RWPE2 (cell line): ENCODE data around the gene LRMDA.

ENCODE experiments used
- ATAC-seq: fragments of 200-7000 bp; cut with Tn5 transposase; 3 replicates; pipeline ENCODE4 v1.9.1; 2021; ENCODE audit warnings: low read depth
- DNase-seq: peaks from one replicate; pipeline ENCODE4 v3.0.0-alpha.2; 2020; ENCODE audit warnings: low spot score
- H3K27ac ChIP-seq: fragments of 450-650 bp; 2 replicates; pipeline ENCODE4 v1.5.1; 2017; ENCODE audit warnings: mild to moderate bottlenecking; ENCODE audit not compliant: poor library complexity, severe bottlenecking
- H3K27me3 ChIP-seq: fragments of 250-450 bp; sonication (Bioruptor Pico); 2 replicates; pipeline ENCODE4 v1.5.1; 2021; ENCODE audit warnings: mild to moderate bottlenecking, moderate library complexity; ENCODE audit not compliant: insufficient read depth, poor library complexity, severe bottlenecking
- H3K36me3 ChIP-seq: fragments of 250-450 bp; sonication (Bioruptor Pico); 2 replicates; pipeline ENCODE4 v1.5.1; 2020; ENCODE audit warnings: low read depth, mild to moderate bottlenecking, moderate library complexity
- H3K4me1 ChIP-seq: fragments of 250-450 bp; sonication (Bioruptor Pico); 2 replicates; pipeline ENCODE4 v1.5.1; 2021; ENCODE audit warnings: mild to moderate bottlenecking, moderate library complexity; ENCODE audit not compliant: insufficient read depth, poor library complexity, severe bottlenecking
- H3K4me3 ChIP-seq: fragments of 250-450 bp; sonication (Bioruptor Pico); 2 replicates; pipeline ENCODE4 v1.5.1; 2021; ENCODE audit warnings: mild to moderate bottlenecking, moderate library complexity; ENCODE audit not compliant: severe bottlenecking
- H3K9me3 ChIP-seq: fragments of 250-450 bp; sonication (Bioruptor Pico); 2 replicates; pipeline ENCODE4 v1.5.1; 2021; ENCODE audit warnings: mild to moderate bottlenecking, moderate library complexity; ENCODE audit not compliant: severe bottlenecking
- CTCF ChIP-seq: fragments of 450-650 bp; IDR thresholded peaks from one replicate; pipeline ENCODE4 v1.5.1; 2017; ENCODE audit warnings: mild to moderate bottlenecking, moderate library complexity; ENCODE audit not compliant: poor library complexity, severe bottlenecking

The LRMDA gene

DNA sequence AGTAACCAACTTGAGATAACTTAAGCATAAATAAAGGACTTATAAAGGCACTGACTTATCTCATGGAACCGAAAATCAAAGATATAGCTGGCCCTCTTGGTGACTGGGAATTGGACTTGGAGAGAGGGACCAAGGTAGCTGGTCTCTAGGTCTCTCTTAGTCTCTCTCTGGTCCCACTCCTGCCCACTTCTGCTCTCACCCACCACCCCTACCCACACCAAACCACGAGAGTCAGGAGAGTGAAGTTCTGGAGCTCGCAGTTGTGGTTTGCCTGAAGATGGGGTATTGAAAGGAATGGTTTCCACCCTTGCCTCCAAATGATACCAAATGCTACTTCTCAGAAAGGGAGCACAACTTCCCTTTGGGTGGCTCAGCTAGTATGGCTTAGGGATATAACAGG is 216.3 kb downstream of the LRMDA start:
- ATAC-seq (no peak), DNase-seq (no peak)
- H3K9me3 ChIP-seq, result no peaks in the 10 kb centered on the region
- H3K4me3 ChIP-seq, result no peak overlapping the region
- H3K36me3 ChIP-seq, result no peaks in the 10 kb centered on the region
- no peak overlapping the region for H3K27ac ChIP-seq
- H3K27me3 ChIP-seq, result peaks cover 2% of the 10 kb centered on the region
- TF ChIP-seq CTCF, result no peak
- no peaks in the 10 kb centered on the region for H3K4me1 ChIP-seq

- no peaks in the 10 kb centered on the region for H3K4me1 ChIP-seq
- DNase-seq (no peak), ATAC-seq (no peak)
- H3K9me3 ChIP-seq, result no peaks in the 10 kb centered on the region
- H3K4me3 ChIP-seq, result no peak overlapping the region
- no peak overlapping the region for H3K27ac ChIP-seq
- no peaks in the 10 kb centered on the region for H3K27me3 ChIP-seq
- H3K36me3 ChIP-seq, result no peaks in the 10 kb centered on the region
- no peak for TF ChIP-seq CTCF
Measured at GRCh38 chr10:75648351-75648750, 216.9 kb downstream of the LRMDA start.

- H3K4me3 ChIP-seq, result no peak overlapping the region
- TF ChIP-seq CTCF, result no peak
- no peak overlapping the region for H3K27ac ChIP-seq
- no peaks in the 10 kb centered on the region for H3K27me3 ChIP-seq
- no peaks in the 10 kb centered on the region for H3K36me3 ChIP-seq
- H3K4me1 ChIP-seq, result no peaks in the 10 kb centered on the region
- no peaks in the 10 kb centered on the region for H3K9me3 ChIP-seq
- DNase-seq (no peak), ATAC-seq (no peak)
Measured at GRCh38 chr10:75648854-75649253, 217.4 kb downstream of the LRMDA start.

DNA sequence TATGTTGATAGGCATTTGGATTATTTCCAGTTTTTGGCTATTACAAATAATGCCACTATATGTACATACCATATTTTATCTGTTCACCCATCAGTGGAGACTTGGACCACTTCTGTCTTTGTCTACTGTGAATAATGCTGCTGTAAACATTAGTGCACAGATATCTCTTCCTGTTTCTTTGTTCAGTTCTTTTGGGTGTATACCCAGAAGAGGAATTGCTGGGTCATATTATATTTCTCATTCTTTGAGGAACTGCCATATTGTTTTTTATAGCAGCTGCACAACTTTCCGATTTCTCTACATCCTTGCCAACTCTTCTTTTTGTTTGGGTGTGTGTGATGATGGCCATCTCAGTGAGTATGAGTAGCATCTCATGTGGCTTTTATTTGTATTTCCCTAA is 218.0 kb downstream of the LRMDA start:
- no peaks in the 10 kb centered on the region for H3K27me3 ChIP-seq
- no peak overlapping the region for H3K4me3 ChIP-seq
- H3K4me1 ChIP-seq, result peaks cover 1% of the 10 kb centered on the region
- H3K9me3 ChIP-seq, result no peaks in the 10 kb centered on the region
- H3K36me3 ChIP-seq, result no peaks in the 10 kb centered on the region
- DNase-seq, result no peak
- no peak for ATAC-seq
- no peak overlapping the region for H3K27ac ChIP-seq
- no peak for TF ChIP-seq CTCF

DNA sequence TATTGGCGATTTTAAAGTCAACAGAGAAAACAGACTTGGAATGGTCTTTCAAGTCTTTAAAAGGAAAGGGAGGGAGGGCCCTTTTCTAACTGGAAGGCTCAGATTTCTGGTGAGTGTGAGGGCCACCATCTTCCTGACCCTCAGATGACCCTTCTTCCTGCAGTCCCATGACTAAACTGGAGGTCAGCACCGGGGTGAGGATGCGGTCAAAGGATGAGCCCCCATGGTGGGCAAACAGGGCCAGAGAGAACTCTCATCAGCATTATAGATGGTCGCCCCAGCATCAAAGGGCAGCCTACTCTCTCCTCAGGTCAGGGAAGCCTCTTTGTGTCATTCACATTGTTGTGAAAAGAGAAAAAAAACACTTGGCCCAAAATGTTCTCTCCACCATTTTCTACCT is 219.2 kb downstream of the LRMDA start:
- Histone ChIP-seq H3K27me3 (no peaks in the 10 kb centered on the region), H3K4me3 (no peak overlapping the region), H3K9me3 (no peaks in the 10 kb centered on the region), H3K27ac (no peak overlapping the region), H3K36me3 (no peaks in the 10 kb centered on the region), H3K4me1 (peaks cover 3% of the 10 kb centered on the region)
- ATAC-seq (no peak), DNase-seq (no peak)
- TF ChIP-seq CTCF, result no peak
